Ovary (tissue), 9 donors: ENCODE measurements around the gene PTPRN2. TPM values are rescaled to one million over a fixed set of nuclear protein-coding genes. Genes with fewer than 3 reads are reported as not detected.
"Not testable (repeated sequence)": the region's sequence is repeated elsewhere in the genome, so short reads cannot be mapped to it uniquely, and the experiment has no call there.

Source experiments
- DNase-seq, 5 donors: peaks; one replicate each; pipeline ENCODE4 v3.0.0-alpha.2; 2019 to 2020
- H3K27ac ChIP-seq, 2 donors: fragments of 200-600 bp; one replicate each; pipeline versions ENCODE4 v1.5.1 to v1.8.0; 2019 to 2022
- H3K27me3 ChIP-seq: fragments of 200-600 bp; one replicate; pipeline ENCODE4 v1.8.0; 2022
- H3K36me3 ChIP-seq: fragments of 200-600 bp; sonication (generic); one replicate; pipeline ENCODE4 v1.5.1; 2019
- H3K4me1 ChIP-seq: one replicate; pipeline ENCODE4 v1.8.1; 2013; ENCODE audit warnings: mild to moderate bottlenecking, moderate library complexity; ENCODE audit not compliant: insufficient read depth
- H3K4me3 ChIP-seq: fragments of 200-600 bp; sonication (generic); one replicate; pipeline ENCODE4 v1.5.1; 2017
- H3K9me3 ChIP-seq, 2 donors: fragments of 200-600 bp in 1 of 2; sonication (generic) in 1 of 2; one replicate each; pipeline versions ENCODE4 v1.5.1 to v1.8.1; 2013 to 2019; ENCODE audit warnings: mild to moderate bottlenecking in 1 of 2, moderate library complexity in 1 of 2
- EP300 ChIP-seq: sonication (generic); formaldehyde crosslinking; IDR thresholded peaks from one replicate; pipeline ENCODE4 v1.6.1; 2017; ENCODE audit warnings: antibody characterized with exemption
- POLR2A ChIP-seq: fragments of 450-650 bp; IDR thresholded peaks from one replicate; pipeline ENCODE4 v1.6.1; 2017; ENCODE audit warnings: antibody characterized with exemption, mild to moderate bottlenecking, moderate library complexity
- WGBS, 3 donors: extraction: QIAGEN DNeasy Blood & Tissue Kit in 1 of 3; methylation state at CpG; one replicate each; pipeline versions ENCODE4 v1.1.5 to v1.1.7; 2013 to 2017; 5-methylcytosine and 5-hydroxymethylcytosine counted together
- intact Hi-C, 4 donors: fragments of 100-400 bp; cut with DNase I; formaldehyde crosslinking; loops; one replicate each; pipeline versions ENCODE4 v1.11.0 to v1.15.1; 2022 to 2023
- polyA plus RNA-seq, 2 donors: library from polyadenylated mRNA; stranded (reverse); fragments of 200-250 nt in 1 of 2; fragments of 350-450 nt in 1 of 2; fragmentation: Illumina TruSeq in 1 of 2; extraction: RNeasy Lipid Tissue Mini Kit (QIAGEN cat#74804) in 1 of 2; gene quantifications; one replicate each; pipeline ENCODE4 v1.2.3, GENCODE V29; 2013 to 2014
- total RNA-seq, 7 donors: library from RNA; depleted of rRNA in 2 of 7; stranded (reverse); fragments of >200 nt in 2 of 7; fragmentation: NEBNext Ultra II Directional in 3 of 7; extraction: Animal tissue kit (Norgen Biotek cat#: 25700) in 3 of 7; gene quantifications; one replicate each; pipeline versions ENCODE4 v1.1.0 to v1.2.4, GENCODE V29; 2016 to 2023
- TF ChIP-seq, protein P1 (sequence below), 3 donors: fragments of 450-650 bp in 2 of 3; fragments of 200-600 bp in 1 of 3; IDR thresholded peaks; one replicate each; pipeline versions ENCODE4 v1.5.1 to v1.8.0; 2016 to 2022; ENCODE audit warnings: antibody characterized with exemption in 3 of 3, mild to moderate bottlenecking in 1 of 3
- donor health status: DM: no; HTN: no; CAD: no; lungs with moderate emphysema.
- donor health status: DM: no; HTN: no; CAD: no.
- donor health status: Bipolar disorder and iron deficiency.
- donor health status: DM: yes; HTN: yes; CAD: no.
- donor health status: DM: no; HTN: no; CAD: no.
- donor health status: DM: yes; HTN: yes; CAD: no.

Gene PTPRN2
- total and polyA plus RNA-seq, 9 donors = 3.5 to 11.1 (median 5.9) TPM

DNA sequence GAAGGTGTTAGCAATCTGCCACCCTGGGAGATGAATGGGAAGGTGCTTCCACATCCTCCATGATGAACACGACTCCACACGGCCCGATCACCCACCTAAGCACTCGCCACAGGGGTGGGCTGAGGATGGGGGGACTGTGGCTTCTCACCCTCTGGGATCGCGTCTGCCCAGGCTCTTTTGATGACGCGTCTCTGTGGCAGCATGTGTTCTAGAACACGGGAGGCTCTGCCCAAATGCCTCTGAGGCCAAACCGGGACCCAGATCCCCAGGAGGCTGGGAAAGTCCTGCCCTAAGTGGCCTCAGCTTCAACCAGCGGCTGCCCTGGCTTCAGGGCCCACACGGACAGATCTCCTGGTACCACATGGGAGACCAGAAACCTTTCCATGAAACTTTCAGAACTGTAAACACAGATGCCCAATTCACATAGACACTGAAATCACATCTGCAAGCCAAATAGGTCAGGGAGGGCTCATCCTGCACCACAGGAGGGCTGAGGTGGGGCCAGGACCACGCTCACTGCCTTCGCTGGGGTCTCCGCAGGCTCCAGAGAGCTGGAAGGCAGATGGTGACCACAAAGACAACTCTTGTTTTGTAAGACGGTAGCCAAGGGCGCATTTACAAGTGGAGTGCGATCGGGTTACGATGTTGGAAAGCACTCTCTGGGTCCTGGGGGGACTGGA is 200.6 kb downstream of the PTPRN2 start:
- H3K36me3 ChIP-seq = no peaks in the 10 kb centered on the region
- no peak overlapping the region for H3K4me3 ChIP-seq
- DNase-seq = no peak
- H3K27me3 ChIP-seq = no peaks in the 10 kb centered on the region
- no peak overlapping the region for H3K27ac ChIP-seq
- TF ChIP-seq EP300 = no peak
- TF ChIP-seq, protein P1, sequence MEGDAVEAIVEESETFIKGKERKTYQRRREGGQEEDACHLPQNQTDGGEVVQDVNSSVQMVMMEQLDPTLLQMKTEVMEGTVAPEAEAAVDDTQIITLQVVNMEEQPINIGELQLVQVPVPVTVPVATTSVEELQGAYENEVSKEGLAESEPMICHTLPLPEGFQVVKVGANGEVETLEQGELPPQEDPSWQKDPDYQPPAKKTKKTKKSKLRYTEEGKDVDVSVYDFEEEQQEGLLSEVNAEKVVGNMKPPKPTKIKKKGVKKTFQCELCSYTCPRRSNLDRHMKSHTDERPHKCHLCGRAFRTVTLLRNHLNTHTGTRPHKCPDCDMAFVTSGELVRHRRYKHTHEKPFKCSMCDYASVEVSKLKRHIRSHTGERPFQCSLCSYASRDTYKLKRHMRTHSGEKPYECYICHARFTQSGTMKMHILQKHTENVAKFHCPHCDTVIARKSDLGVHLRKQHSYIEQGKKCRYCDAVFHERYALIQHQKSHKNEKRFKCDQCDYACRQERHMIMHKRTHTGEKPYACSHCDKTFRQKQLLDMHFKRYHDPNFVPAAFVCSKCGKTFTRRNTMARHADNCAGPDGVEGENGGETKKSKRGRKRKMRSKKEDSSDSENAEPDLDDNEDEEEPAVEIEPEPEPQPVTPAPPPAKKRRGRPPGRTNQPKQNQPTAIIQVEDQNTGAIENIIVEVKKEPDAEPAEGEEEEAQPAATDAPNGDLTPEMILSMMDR (IDR thresholded peaks at IDR 0.05) = no peak
- TF ChIP-seq POLR2A = no peak
- no peaks in the 10 kb centered on the region for H3K4me1 ChIP-seq
- WGBS, 3 donors = 69 to 73% (median 72%) methylated on average over 20 of the region's 20 CpGs
- intact Hi-C loops = no loop called here
- H3K9me3 ChIP-seq = no peaks in the 10 kb centered on the region

DNA sequence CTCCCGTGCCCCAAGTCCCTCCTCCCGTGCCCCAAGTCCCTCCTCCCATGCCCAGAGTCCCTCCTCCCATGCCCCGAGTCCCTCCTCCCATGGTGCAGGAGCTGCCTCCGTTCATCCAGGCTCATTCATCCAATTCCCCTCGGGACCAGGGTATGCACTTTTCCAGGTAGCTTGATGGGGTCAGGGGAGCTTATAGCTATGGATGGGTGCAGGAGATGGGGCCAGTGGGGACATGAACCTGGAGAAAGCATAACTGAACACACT is 201.3 kb downstream of the PTPRN2 start:
- TF ChIP-seq EP300 = no peak
- TF ChIP-seq, protein P1 (IDR thresholded peaks at IDR 0.05) = no peak
- WGBS, 3 donors = 64 to 80% (median 66%) methylated on average over 5 of the region's 5 CpGs

DNA sequence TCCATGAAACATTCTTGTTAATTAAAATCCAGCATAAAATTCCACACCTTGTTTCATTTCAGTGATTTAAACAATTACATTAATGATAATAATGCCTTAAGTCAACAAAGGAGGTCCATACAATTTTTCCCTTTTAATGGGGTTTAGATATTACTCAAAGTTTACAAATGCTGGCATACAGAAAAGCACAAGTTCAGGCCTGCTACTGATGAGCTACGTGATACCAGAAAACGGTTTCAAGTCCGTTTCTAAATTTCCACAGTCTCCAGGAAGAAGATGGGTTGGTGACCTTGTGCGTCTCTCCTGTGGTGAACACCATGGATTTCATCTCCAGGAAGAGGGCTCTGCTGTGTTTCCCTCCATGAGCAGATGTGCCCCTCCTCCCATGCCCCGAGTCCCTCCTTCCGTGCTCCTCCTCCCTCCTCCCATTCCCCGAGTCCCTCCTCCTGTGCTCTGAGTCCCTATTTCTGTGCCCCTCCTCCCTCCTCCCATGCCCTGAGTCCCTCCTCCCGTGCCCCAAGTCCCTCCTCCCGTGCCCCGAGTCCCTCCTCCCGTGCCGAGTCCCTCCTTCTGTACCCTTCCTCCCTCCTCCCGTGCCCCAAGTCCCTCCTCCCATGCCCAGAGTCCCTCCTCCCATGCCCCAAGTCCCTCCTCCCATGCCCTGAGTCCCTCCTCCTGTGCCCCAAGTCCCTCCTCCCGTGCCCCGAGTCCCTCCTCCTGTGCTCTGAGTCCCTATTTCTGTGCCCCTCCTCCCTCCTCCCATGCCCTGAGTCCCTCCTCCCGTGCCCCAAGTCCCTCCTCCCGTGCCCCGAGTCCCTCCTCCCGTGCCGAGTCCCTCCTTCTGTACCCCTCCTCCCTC is 201.9 kb downstream of the PTPRN2 start:
- H3K36me3 ChIP-seq, H3K9me3 ChIP-seq, H3K4me1 ChIP-seq, H3K27ac ChIP-seq, H3K27me3 ChIP-seq, DNase-seq, H3K4me3 ChIP-seq, intact Hi-C loops: not testable (repeated sequence)
- 83 to 90% (median 84%) methylated on average over 16 to 20 of the region's 20 CpGs for WGBS, 3 donors

More for the DNA sequence above, 201.3 kb downstream of the PTPRN2 start:
- H3K27ac ChIP-seq = no peak overlapping the region
- no peak for DNase-seq
- H3K9me3 ChIP-seq = no peaks in the 10 kb centered on the region
- H3K27me3 ChIP-seq = no peaks in the 10 kb centered on the region
- no peaks in the 10 kb centered on the region for H3K4me1 ChIP-seq
- H3K36me3 ChIP-seq = no peaks in the 10 kb centered on the region
- intact Hi-C loops = no loop called here
- H3K4me3 ChIP-seq = no peak overlapping the region

DNA sequence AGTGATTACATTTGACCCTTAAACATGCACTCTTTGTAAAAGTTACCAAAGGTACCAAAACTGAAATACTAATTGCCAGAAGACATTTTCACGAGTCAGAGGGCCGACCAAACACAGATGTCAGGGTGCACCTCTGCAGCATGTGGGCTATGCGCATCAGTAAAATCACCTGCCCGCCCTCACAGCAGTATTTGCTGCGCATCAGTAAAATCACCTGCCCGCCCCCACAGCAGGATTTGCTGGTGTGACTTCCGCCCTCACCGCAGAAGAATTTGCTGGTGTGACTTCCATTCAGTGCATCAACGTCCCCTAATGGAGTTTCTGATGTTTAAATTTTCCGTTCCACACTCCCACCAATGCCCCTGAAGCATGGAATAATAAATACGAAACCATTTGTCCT is 202.9 kb downstream of the PTPRN2 start:
- H3K27me3 ChIP-seq = no peaks in the 10 kb centered on the region
- intact Hi-C loops = no loop called here
- H3K27ac ChIP-seq = no peak overlapping the region
- no peaks in the 10 kb centered on the region for H3K9me3 ChIP-seq
- no peak for TF ChIP-seq POLR2A
- no peak for TF ChIP-seq EP300
- TF ChIP-seq, protein P1 (IDR thresholded peaks at IDR 0.05) = no peak
- H3K36me3 ChIP-seq = no peaks in the 10 kb centered on the region
- 49 to 61% (median 59%) methylated on average over 11 of the region's 11 CpGs for WGBS, 3 donors
- no peak overlapping the region for H3K4me3 ChIP-seq
- H3K4me1 ChIP-seq = no peaks in the 10 kb centered on the region
- DNase-seq = no peak

DNA sequence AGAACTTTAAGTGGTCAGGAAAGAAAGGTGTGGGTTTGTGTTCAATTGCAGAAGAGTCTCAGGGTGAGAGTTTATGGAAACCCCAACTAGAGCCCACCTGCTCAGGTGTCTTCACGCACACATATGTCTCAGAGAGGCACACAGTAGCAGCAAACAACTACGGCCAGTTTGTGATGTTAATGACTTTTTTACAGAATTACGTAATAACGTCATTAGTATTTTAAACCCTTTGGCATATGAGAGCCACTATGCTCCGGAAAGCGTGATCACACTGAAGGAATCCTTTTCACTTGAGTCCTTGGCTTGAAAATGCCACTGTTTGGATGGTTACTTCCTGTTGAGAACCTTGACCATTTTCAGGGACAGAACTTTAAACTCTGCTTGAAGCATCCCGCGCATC is 204.0 kb downstream of the PTPRN2 start:
- TF ChIP-seq, protein P1 (IDR thresholded peaks at IDR 0.05) = no peak
- TF ChIP-seq EP300 = no peak
- no peak for TF ChIP-seq POLR2A
- WGBS, 3 donors = 77 to 86% (median 79%) methylated on average over 8 of the region's 8 CpGs
- DNase-seq = no peak
- H3K9me3 ChIP-seq = no peaks in the 10 kb centered on the region
- H3K27me3 ChIP-seq = no peaks in the 10 kb centered on the region
- no peaks in the 10 kb centered on the region for H3K4me1 ChIP-seq
- H3K4me3 ChIP-seq = no peak overlapping the region
- intact Hi-C loops = no loop called here
- H3K36me3 ChIP-seq = no peaks in the 10 kb centered on the region
- H3K27ac ChIP-seq = no peak overlapping the region
